Measurements from ENCODE around the gene WDR48. TPM values are rescaled to one million over a fixed set of nuclear protein-coding genes. Genes with fewer than 3 reads are reported as not detected.

WDR48 gene
- polyA plus RNA-seq, 1 experiment, result 20.1 TPM

- H3K36me3 ChIP-seq (ENCODE audit: control insufficient read depth, insufficient read depth, low read length), result peaks cover 9% of the 10 kb centered on the region
- H3K4me3 ChIP-seq (ENCODE audit: low read depth, low read length), result no peak overlapping the region
- TF ChIP-seq CTCF (IDR thresholded peaks at IDR 0.05; ENCODE audit: insufficient read depth, low read depth, low read length), result no peak
- H3K27me3 ChIP-seq (ENCODE audit: control insufficient read depth, insufficient read depth, low read length), result no peaks in the 10 kb centered on the region
- ChIA-PET CTCF (interaction anchor here (2.6 to 2.8 kb wide), 2 partner anchors 11 to 151 kb away, joined by 7 to 20 read pairs; no protein-coding TSS in a partner anchor), POLR2A (no interaction called here)
- no peak for DNase-seq (ENCODE audit: low read depth)
Measured at GRCh38 chr3:39136533-39137434, 85.0 kb downstream of the WDR48 start.

GRCh38 chr3:39137435-39137936 is 85.7 kb downstream of the WDR48 start:
- Histone ChIP-seq H3K36me3 (ENCODE audit: control insufficient read depth, insufficient read depth, low read length) (peaks cover 12% of the 10 kb centered on the region), H3K4me3 (ENCODE audit: low read depth, low read length) (no peak overlapping the region), H3K27me3 (ENCODE audit: control insufficient read depth, insufficient read depth, low read length) (no peaks in the 10 kb centered on the region)
- DNase-seq (ENCODE audit: low read depth), result no peak
- ChIA-PET CTCF (interaction anchor here (2.6 to 2.8 kb wide), 2 partner anchors 11 to 151 kb away, joined by 7 to 20 read pairs; no protein-coding TSS in a partner anchor), POLR2A (no interaction called here)
- no peak for TF ChIP-seq CTCF (IDR thresholded peaks at IDR 0.05; ENCODE audit: insufficient read depth, low read depth, low read length)

- ChIA-PET CTCF (interaction anchor here (0.7 to 2.8 kb wide), 3 partner anchors 12 to 150 kb away, joined by 4 to 20 read pairs (median 7); no protein-coding TSS in a partner anchor), POLR2A (no interaction called here)
- DNase-seq (ENCODE audit: low read depth), result no peak
- H3K36me3 ChIP-seq (ENCODE audit: control insufficient read depth, insufficient read depth, low read length), result peaks cover 18% of the 10 kb centered on the region
- no peak for TF ChIP-seq CTCF (IDR thresholded peaks at IDR 0.05; ENCODE audit: insufficient read depth, low read depth, low read length)
- H3K4me3 ChIP-seq (ENCODE audit: low read depth, low read length), result no peak overlapping the region
- no peaks in the 10 kb centered on the region for H3K27me3 ChIP-seq (ENCODE audit: control insufficient read depth, insufficient read depth, low read length)
Measured at GRCh38 chr3:39137991-39138803, 86.4 kb downstream of the WDR48 start.

- ChIA-PET CTCF (interaction anchor here (0.7 kb wide), 1 partner anchor 51 kb away, joined by 4 read pairs; no protein-coding TSS in a partner anchor), POLR2A (no interaction called here)
- Histone ChIP-seq H3K27me3 (ENCODE audit: control insufficient read depth, insufficient read depth, low read length) (no peaks in the 10 kb centered on the region), H3K36me3 (ENCODE audit: control insufficient read depth, insufficient read depth, low read length) (peaks cover 25% of the 10 kb centered on the region), H3K4me3 (ENCODE audit: low read depth, low read length) (no peak overlapping the region)
- no peak for TF ChIP-seq CTCF (IDR thresholded peaks at IDR 0.05; ENCODE audit: insufficient read depth, low read depth, low read length)
- DNase-seq (ENCODE audit: low read depth), result no peak
Measured at GRCh38 chr3:39138804-39139415, 87.1 kb downstream of the WDR48 start.
